GM18505 (cell line): ENCODE results near the gene CDH9.
"Not testable (repeated sequence)": the region's sequence is repeated elsewhere in the genome, so short reads cannot be mapped to it uniquely, and the experiment has no call there.

Source experiments
- ATAC-seq: cut with Tn5 transposase; IDR thresholded peaks from one replicate; pipeline ENCODE4 v1.9.1; 2021; ENCODE audit not compliant: unreplicated experiment
- POLR2A ChIP-seq: IDR thresholded peaks from 4 replicates; pipeline ENCODE4 v1.6.1; 2011; ENCODE audit warnings: borderline replicate concordance; ENCODE audit not compliant: insufficient read depth, insufficient read length; ENCODE audit errors: extremely low read depth

The CDH9 gene

GRCh38 chr5:26894719-26895263, 143.6 kb downstream of the CDH9 start:
- no peak for ATAC-seq
- no peak for TF ChIP-seq POLR2A

- ATAC-seq, result no peak
- TF ChIP-seq POLR2A, result no peak
These were observed 145.3 kb downstream of the CDH9 start for GRCh38 chr5:26893078-26893477.

- ATAC-seq, result no peak
- TF ChIP-seq POLR2A, result no peak
These were observed 148.6 kb downstream of the CDH9 start for GRCh38 chr5:26889815-26890214.

- no peak for ATAC-seq
- TF ChIP-seq POLR2A, result no peak
These were observed 153.9 kb downstream of the CDH9 start for GRCh38 chr5:26884481-26884880.

- TF ChIP-seq POLR2A, result no peak
- ATAC-seq, result no peak
These were observed 155.0 kb downstream of the CDH9 start for GRCh38 chr5:26883375-26883774.

GRCh38 chr5:26881901-26882300, 156.5 kb downstream of the CDH9 start:
- no peak for TF ChIP-seq POLR2A

GRCh38 chr5:26877154-26877553, 161.2 kb downstream of the CDH9 start:
- no peak for ATAC-seq

More at GRCh38 chr5:26881901-26882300, 156.5 kb downstream of the CDH9 start:
- no peak for ATAC-seq

GRCh38 chr5:26872337-26872736, 166.0 kb downstream of the CDH9 start:
- no peak for ATAC-seq

More at GRCh38 chr5:26877154-26877553, 161.2 kb downstream of the CDH9 start:
- TF ChIP-seq POLR2A, result no peak

GRCh38 chr5:26869781-26870180, 168.6 kb downstream of the CDH9 start:
- no peak for ATAC-seq
- TF ChIP-seq POLR2A, result no peak

More at GRCh38 chr5:26872337-26872736, 166.0 kb downstream of the CDH9 start:
- no peak for TF ChIP-seq POLR2A

GRCh38 chr5:26868504-26868903, 169.9 kb downstream of the CDH9 start:
- TF ChIP-seq POLR2A, result no peak
- no peak for ATAC-seq

- no peak for TF ChIP-seq POLR2A
- no peak for ATAC-seq
These were observed 174.3 kb downstream of the CDH9 start for GRCh38 chr5:26864061-26864460.

GRCh38 chr5:26856238-26856637, 182.1 kb downstream of the CDH9 start:
- TF ChIP-seq POLR2A, result no peak

GRCh38 chr5:26852450-26852849, 185.9 kb downstream of the CDH9 start:
- ATAC-seq, result not testable (repeated sequence)

More at GRCh38 chr5:26856238-26856637, 182.1 kb downstream of the CDH9 start:
- ATAC-seq, result no peak

GRCh38 chr5:26847041-26847736, 191.2 kb downstream of the CDH9 start:
- no peak for ATAC-seq
- no peak for TF ChIP-seq POLR2A
